ENCODE data around the gene RCAN2. TPM values are rescaled to one million over a fixed set of nuclear protein-coding genes. Genes with fewer than 3 reads are reported as not detected.

The RCAN2 gene
- total RNA-seq, 1 donor from 2014 or later, result 5.8 TPM

DNA sequence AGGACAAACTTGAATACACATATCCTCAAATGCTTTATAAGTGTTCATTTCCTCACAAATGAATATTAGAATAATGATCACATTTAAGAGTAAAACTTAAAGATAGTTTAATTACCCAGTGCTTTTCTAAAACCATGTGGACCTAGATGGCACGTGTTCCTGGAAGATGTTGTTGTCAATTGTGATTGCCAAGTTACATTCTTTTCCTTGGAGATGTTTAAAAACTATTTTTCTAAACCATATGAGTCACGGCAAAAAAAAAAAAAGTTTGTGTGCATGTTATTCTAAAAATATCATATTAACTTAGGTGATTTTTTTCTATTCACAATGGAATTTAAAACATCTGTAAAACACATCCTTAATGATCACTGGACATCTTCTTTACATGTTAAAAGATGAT, 51.1 kb downstream of the RCAN2 start:
- Mint-ChIP-seq H3K27ac (no peak overlapping the region), H3K27me3 (ENCODE audit: insufficient read depth, low read depth) (no peaks in the 10 kb centered on the region), H3K4me1 (no peaks in the 10 kb centered on the region), H3K9me3 (peaks cover under 1% of the 10 kb centered on the region), H3K36me3 (no peaks in the 10 kb centered on the region), H3K4me3 (no peak overlapping the region)
- no peaks in the 10 kb centered on the region for H3K27me3 ChIP-seq
- no peak overlapping the region for H3K4me2 ChIP-seq
- no peaks in the 10 kb centered on the region for H3K79me2 ChIP-seq (ENCODE audit: low read depth)
- DNase-seq (ENCODE audit: low spot score), result no peak
- H2AFZ ChIP-seq (replicated peaks), result no peak overlapping the region
- H3K27ac ChIP-seq, result no peak overlapping the region
- no peaks in the 10 kb centered on the region for H4K20me1 ChIP-seq (ENCODE audit: low read depth)
- no peak for TF ChIP-seq EZH2 (IDR thresholded peaks at IDR 0.05)
- TF ChIP-seq, protein P1, sequence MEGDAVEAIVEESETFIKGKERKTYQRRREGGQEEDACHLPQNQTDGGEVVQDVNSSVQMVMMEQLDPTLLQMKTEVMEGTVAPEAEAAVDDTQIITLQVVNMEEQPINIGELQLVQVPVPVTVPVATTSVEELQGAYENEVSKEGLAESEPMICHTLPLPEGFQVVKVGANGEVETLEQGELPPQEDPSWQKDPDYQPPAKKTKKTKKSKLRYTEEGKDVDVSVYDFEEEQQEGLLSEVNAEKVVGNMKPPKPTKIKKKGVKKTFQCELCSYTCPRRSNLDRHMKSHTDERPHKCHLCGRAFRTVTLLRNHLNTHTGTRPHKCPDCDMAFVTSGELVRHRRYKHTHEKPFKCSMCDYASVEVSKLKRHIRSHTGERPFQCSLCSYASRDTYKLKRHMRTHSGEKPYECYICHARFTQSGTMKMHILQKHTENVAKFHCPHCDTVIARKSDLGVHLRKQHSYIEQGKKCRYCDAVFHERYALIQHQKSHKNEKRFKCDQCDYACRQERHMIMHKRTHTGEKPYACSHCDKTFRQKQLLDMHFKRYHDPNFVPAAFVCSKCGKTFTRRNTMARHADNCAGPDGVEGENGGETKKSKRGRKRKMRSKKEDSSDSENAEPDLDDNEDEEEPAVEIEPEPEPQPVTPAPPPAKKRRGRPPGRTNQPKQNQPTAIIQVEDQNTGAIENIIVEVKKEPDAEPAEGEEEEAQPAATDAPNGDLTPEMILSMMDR (IDR thresholded peaks at IDR 0.05), result no peak
- TF ChIP-seq EZH2phosphoT487 (IDR thresholded peaks at IDR 0.05), result no peak
- H3K9ac ChIP-seq, result no peak overlapping the region
- H3K4me3 ChIP-seq, result no peak overlapping the region
- H3K36me3 ChIP-seq, result no peaks in the 10 kb centered on the region
- H3K9me3 ChIP-seq (ENCODE audit: low read depth), result no peaks in the 10 kb centered on the region
- H3F3A ChIP-seq (ENCODE audit: low read depth), result no peaks in the 10 kb centered on the region
- H3K4me1 ChIP-seq, result no peaks in the 10 kb centered on the region

DNA sequence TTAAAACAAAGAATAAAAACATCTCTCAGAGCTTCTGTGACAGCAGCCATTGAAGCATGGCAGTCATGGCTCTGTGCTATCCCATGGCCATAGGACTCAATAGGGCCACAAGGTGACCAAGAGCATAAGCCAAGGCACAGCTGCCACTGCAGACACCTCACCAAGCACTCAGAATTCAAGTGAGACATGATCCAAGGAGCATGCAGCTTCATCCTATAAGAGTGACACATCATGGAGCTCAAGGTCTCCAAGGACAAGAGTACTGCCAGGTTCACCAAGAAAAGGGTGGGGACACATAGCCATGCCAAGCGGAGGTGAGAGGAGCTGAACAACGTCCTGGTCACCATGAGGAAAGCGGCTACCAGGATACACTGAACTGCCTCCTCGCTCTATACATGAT, 53.0 kb downstream of the RCAN2 start:
- no peaks in the 10 kb centered on the region for H3K4me1 Mint-ChIP-seq
- no peaks in the 10 kb centered on the region for H3K4me1 ChIP-seq
- no peak overlapping the region for H3K4me3 ChIP-seq
- no peaks in the 10 kb centered on the region for H3K79me2 ChIP-seq (ENCODE audit: low read depth)
- H3K27ac ChIP-seq, result no peak overlapping the region
- H3K4me3 Mint-ChIP-seq, result no peak overlapping the region
- H3K9me3 Mint-ChIP-seq, result no peaks in the 10 kb centered on the region
- H3K4me2 ChIP-seq, result no peak overlapping the region
- no peak overlapping the region for H3K9ac ChIP-seq
- H3K27me3 ChIP-seq, result no peaks in the 10 kb centered on the region
- no peak for DNase-seq (ENCODE audit: low spot score)
- H3K27ac Mint-ChIP-seq, result no peak overlapping the region
- no peaks in the 10 kb centered on the region for H3K27me3 Mint-ChIP-seq (ENCODE audit: insufficient read depth, low read depth)
- H3K9me3 ChIP-seq (ENCODE audit: low read depth), result no peaks in the 10 kb centered on the region
- no peaks in the 10 kb centered on the region for H3F3A ChIP-seq (ENCODE audit: low read depth)
- H4K20me1 ChIP-seq (ENCODE audit: low read depth), result no peaks in the 10 kb centered on the region
- H3K36me3 Mint-ChIP-seq, result no peaks in the 10 kb centered on the region
- TF ChIP-seq EZH2phosphoT487 (IDR thresholded peaks at IDR 0.05) (no peak), EZH2 (IDR thresholded peaks at IDR 0.05) (no peak)
- TF ChIP-seq, protein P1 (IDR thresholded peaks at IDR 0.05), result no peak
- H2AFZ ChIP-seq (replicated peaks), result no peak overlapping the region
- H3K36me3 ChIP-seq, result no peaks in the 10 kb centered on the region

DNA sequence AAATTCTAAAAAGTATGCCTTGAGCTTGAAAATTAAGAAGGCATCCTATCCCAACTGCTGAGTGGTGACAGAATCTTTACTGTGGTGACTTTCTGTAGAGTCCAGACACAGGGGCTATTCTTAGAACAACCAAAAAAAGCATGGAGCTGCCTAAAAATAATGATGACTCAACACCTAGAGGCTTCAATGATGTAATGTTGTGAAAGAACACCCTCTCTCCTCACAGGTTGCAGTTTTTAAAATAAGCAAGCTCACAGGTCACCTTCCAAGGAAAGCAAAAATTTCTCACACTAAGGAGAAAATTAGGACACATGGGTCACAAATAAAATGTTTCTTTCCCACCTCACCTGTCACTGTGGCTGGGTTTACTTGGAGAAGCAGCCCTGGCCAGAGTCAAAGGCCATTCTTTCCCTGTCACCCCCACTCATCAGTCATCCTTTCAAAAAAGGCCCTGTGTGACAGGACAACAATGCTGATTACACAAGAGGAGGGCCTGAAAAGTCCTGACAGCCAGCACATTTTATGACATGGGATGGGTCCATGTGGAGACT, 53.5 kb downstream of the RCAN2 start:
- H3K9me3 ChIP-seq (ENCODE audit: low read depth), result no peaks in the 10 kb centered on the region
- DNase-seq (ENCODE audit: low spot score), result no peak
- no peaks in the 10 kb centered on the region for H3K4me1 Mint-ChIP-seq
- TF ChIP-seq EZH2phosphoT487 (IDR thresholded peaks at IDR 0.05), result no peak
- TF ChIP-seq EZH2 (IDR thresholded peaks at IDR 0.05), result no peak
- TF ChIP-seq, protein P1 (IDR thresholded peaks at IDR 0.05), result no peak
- H3K36me3 Mint-ChIP-seq, result no peaks in the 10 kb centered on the region
- no peak overlapping the region for H3K27ac Mint-ChIP-seq
- no peak overlapping the region for H3K4me3 Mint-ChIP-seq
- no peaks in the 10 kb centered on the region for H3K27me3 ChIP-seq
- H3F3A ChIP-seq (ENCODE audit: low read depth), result no peaks in the 10 kb centered on the region
- no peaks in the 10 kb centered on the region for H3K9me3 Mint-ChIP-seq
- H3K4me1 ChIP-seq, result no peaks in the 10 kb centered on the region
- no peak overlapping the region for H2AFZ ChIP-seq (replicated peaks)
- H3K36me3 ChIP-seq, result no peaks in the 10 kb centered on the region
- no peaks in the 10 kb centered on the region for H4K20me1 ChIP-seq (ENCODE audit: low read depth)
- no peak overlapping the region for H3K9ac ChIP-seq
- H3K4me3 ChIP-seq, result no peak overlapping the region
- no peak overlapping the region for H3K27ac ChIP-seq
- no peaks in the 10 kb centered on the region for H3K79me2 ChIP-seq (ENCODE audit: low read depth)
- no peaks in the 10 kb centered on the region for H3K27me3 Mint-ChIP-seq (ENCODE audit: insufficient read depth, low read depth)
- no peak overlapping the region for H3K4me2 ChIP-seq
